Renal cortex interstitium (tissue), 3 donors: ENCODE results near the gene CNDP2. TPM values are rescaled to one million over a fixed set of nuclear protein-coding genes. Genes with fewer than 3 reads are reported as not detected.

Experiments
- polyA plus RNA-seq, 3 donors: library from polyadenylated mRNA; unstranded; fragments of 120-200 nt; gene quantifications; one replicate each; pipeline ENCODE4 v1.2.1, GENCODE V29; 2013; ENCODE audit not compliant: insufficient read length in 3 of 3

Gene CNDP2
- polyA plus RNA-seq, 3 donors = 275 to 363 (median 290) TPM

Other genes starting within 250 kb of the CNDP2 start
- 100 to 1,000 TPM; 263 to 275 (median 275) TPM for gene CYB5A, start 204.4 kb upstream of the CNDP2 start, polyA plus RNA-seq
- under 1 TPM; 0.17 to 0.47 (median 0.39) TPM for gene C18orf63, start 180.5 kb upstream of the CNDP2 start, polyA plus RNA-seq
- gene DIPK1C, start 39.1 kb upstream of the CNDP2 start, polyA plus RNA-seq = under 1 TPM; 0.08 to 0.32 (median 0.14) TPM
- 1 to 10 TPM; 1.2 to 2.0 (median 1.3) TPM for gene CNDP1, start 38.1 kb downstream of the CNDP2 start, polyA plus RNA-seq
- gene ZNF407, start 101.5 kb downstream of the CNDP2 start, polyA plus RNA-seq = 10 to 100 TPM in 2 of 3 donors, 1 to 10 TPM in 1; 10.0 to 10.1 (median 10.1) TPM